ENCODE measurements around the gene CLEC19A.

The CLEC19A gene

DNA sequence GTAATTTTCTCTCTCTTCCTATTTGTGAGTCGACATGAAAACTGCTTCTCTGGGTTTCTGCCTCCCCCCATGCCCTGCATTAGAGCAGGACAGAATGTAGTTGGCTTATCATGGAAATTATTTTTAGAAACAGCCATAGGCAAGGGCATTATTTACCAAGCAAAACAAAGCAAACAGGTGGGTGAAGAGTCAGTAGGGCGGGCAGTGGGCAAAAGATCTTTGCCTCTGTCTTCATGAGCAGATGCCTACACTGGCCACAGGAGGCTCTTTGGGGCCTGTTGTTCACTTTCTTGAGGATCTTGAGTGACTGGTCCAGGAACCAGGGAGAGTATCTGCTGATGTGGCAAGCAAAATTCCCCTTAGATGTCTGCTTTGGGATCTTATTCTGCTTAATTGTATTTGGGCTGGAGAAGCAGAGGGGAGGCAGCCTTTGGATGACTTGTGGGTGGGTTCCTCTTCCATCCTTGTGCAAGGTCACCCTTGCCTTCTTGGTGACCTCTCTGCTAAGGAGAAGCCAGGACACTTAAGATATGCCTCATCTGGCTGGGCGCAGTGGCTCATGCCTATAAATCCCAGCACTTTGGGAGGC, 42.5 kb upstream of the CLEC19A start:
- no peak for ATAC-seq

DNA sequence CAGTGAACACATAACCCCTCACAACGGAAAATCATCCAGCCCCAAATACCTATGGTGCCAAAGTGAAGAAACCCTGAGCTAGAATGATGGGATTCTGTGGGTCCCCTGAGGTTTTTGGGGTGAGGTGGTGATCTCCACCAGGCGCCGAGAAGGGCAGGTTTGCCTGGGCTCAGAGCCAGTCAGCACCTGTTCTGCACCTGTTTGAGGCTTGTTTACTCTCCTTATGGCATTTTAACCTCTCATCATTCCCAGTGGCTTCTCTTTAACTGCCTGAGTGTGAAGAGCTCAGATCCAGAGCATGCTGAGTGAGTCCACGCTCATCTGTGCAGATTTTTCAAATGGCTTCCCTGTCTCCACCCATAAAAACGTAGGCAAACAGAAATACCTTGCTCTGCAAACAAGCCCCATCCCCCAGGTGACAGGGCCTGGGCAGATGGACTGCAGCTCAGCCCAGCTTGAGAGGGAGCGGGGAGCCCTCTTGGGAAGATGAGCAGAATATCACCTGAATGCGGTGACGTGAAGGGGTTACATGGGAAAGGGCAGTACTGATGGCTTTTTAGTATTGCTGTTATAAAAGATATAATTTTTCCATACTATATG, 40.1 kb upstream of the CLEC19A start:
- TF ChIP-seq ZFP30 (CRISPR knock-in tag; IDR thresholded peaks at IDR 0.05) (no peak), ZNF565 (CRISPR knock-in tag; conservative IDR thresholded peaks at IDR 0.05; ENCODE audit: low read depth) (no peak), ISL1 (CRISPR knock-in tag; IDR thresholded peaks at IDR 0.05) (no peak), RARB (CRISPR knock-in tag; IDR thresholded peaks at IDR 0.05) (no peak), SNAI2 (CRISPR knock-in tag; IDR thresholded peaks at IDR 0.05) (no peak), BACH2 (CRISPR knock-in tag; IDR thresholded peaks at IDR 0.05; ENCODE audit: borderline replicate concordance) (no peak), ARNTL (CRISPR knock-in tag; IDR thresholded peaks at IDR 0.05; ENCODE audit: borderline replicate concordance, low read depth) (no peak), ESRRG (CRISPR knock-in tag; IDR thresholded peaks at IDR 0.05) (no peak), ZC3H10 (CRISPR knock-in tag; IDR thresholded peaks at IDR 0.05) (no peak), ZFP3 (CRISPR knock-in tag; IDR thresholded peaks at IDR 0.05) (no peak), ZNF8 (CRISPR knock-in tag; IDR thresholded peaks at IDR 0.05) (no peak)
- TF ChIP-seq, protein P1, sequence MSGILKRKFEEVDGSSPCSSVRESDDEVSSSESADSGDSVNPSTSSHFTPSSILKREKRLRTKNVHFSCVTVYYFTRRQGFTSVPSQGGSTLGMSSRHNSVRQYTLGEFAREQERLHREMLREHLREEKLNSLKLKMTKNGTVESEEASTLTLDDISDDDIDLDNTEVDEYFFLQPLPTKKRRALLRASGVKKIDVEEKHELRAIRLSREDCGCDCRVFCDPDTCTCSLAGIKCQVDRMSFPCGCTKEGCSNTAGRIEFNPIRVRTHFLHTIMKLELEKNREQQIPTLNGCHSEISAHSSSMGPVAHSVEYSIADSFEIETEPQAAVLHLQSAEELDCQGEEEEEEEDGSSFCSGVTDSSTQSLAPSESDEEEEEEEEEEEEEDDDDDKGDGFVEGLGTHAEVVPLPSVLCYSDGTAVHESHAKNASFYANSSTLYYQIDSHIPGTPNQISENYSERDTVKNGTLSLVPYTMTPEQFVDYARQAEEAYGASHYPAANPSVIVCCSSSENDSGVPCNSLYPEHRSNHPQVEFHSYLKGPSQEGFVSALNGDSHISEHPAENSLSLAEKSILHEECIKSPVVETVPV (CRISPR knock-in tag; IDR thresholded peaks at IDR 0.05): no peak
- TF ChIP-seq, protein P2, sequence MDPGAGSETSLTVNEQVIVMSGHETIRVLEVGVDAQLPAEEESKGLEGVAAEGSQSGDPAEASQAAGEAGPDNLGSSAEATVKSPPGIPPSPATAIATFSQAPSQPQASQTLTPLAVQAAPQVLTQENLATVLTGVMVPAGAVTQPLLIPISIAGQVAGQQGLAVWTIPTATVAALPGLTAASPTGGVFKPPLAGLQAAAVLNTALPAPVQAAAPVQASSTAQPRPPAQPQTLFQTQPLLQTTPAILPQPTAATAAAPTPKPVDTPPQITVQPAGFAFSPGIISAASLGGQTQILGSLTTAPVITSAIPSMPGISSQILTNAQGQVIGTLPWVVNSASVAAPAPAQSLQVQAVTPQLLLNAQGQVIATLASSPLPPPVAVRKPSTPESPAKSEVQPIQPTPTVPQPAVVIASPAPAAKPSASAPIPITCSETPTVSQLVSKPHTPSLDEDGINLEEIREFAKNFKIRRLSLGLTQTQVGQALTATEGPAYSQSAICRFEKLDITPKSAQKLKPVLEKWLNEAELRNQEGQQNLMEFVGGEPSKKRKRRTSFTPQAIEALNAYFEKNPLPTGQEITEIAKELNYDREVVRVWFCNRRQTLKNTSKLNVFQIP (CRISPR knock-in tag; IDR thresholded peaks at IDR 0.05; ENCODE audit: borderline replicate concordance, low read depth): no peak
- TF ChIP-seq, protein P3, sequence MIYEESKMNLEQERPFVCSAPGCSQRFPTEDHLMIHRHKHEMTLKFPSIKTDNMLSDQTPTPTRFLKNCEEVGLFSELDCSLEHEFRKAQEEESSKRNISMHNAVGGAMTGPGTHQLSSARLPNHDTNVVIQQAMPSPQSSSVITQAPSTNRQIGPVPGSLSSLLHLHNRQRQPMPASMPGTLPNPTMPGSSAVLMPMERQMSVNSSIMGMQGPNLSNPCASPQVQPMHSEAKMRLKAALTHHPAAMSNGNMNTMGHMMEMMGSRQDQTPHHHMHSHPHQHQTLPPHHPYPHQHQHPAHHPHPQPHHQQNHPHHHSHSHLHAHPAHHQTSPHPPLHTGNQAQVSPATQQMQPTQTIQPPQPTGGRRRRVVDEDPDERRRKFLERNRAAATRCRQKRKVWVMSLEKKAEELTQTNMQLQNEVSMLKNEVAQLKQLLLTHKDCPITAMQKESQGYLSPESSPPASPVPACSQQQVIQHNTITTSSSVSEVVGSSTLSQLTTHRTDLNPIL (CRISPR knock-in tag; IDR thresholded peaks at IDR 0.05; ENCODE audit: low read depth): no peak

More for the DNA sequence above, 42.5 kb upstream of the CLEC19A start:
- no peak for TF ChIP-seq GLIS3 (CRISPR knock-in tag; IDR thresholded peaks at IDR 0.05)
- TF ChIP-seq ARNTL (CRISPR knock-in tag; IDR thresholded peaks at IDR 0.05; ENCODE audit: borderline replicate concordance, low read depth): no peak
- TF ChIP-seq, protein P4, sequence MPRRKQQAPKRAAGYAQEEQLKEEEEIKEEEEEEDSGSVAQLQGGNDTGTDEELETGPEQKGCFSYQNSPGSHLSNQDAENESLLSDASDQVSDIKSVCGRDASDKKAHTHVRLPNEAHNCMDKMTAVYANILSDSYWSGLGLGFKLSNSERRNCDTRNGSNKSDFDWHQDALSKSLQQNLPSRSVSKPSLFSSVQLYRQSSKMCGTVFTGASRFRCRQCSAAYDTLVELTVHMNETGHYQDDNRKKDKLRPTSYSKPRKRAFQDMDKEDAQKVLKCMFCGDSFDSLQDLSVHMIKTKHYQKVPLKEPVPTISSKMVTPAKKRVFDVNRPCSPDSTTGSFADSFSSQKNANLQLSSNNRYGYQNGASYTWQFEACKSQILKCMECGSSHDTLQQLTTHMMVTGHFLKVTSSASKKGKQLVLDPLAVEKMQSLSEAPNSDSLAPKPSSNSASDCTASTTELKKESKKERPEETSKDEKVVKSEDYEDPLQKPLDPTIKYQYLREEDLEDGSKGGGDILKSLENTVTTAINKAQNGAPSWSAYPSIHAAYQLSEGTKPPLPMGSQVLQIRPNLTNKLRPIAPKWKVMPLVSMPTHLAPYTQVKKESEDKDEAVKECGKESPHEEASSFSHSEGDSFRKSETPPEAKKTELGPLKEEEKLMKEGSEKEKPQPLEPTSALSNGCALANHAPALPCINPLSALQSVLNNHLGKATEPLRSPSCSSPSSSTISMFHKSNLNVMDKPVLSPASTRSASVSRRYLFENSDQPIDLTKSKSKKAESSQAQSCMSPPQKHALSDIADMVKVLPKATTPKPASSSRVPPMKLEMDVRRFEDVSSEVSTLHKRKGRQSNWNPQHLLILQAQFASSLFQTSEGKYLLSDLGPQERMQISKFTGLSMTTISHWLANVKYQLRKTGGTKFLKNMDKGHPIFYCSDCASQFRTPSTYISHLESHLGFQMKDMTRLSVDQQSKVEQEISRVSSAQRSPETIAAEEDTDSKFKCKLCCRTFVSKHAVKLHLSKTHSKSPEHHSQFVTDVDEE (CRISPR knock-in tag; IDR thresholded peaks at IDR 0.05): no peak
- no peak for TF ChIP-seq OSR1 (CRISPR knock-in tag; IDR thresholded peaks at IDR 0.05)

DNA sequence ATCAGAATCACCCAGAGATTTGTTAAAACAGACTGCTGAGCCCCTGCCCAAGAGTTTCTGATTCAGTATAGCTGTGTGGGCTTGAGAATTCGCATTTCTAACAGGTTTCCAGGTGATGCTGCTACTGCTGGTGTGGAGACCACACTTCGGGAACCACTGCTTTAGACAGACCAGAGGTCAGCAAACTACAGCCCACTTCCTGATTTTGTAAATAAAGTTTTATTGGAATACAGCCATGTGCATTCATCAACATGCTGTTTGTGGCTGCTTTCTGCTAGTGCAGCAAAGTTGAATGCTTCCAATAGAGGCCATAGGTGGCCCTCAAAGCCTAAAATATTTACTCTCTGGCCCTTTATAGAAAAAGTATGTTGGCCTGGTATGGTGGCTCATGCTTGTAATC, 32.6 kb upstream of the CLEC19A start:
- TF ChIP-seq ZC3H10 (CRISPR knock-in tag; IDR thresholded peaks at IDR 0.05) (no peak), TCF4 (CRISPR knock-in tag; IDR thresholded peaks at IDR 0.05; ENCODE audit: borderline replicate concordance) (no peak), ARNTL (CRISPR knock-in tag; IDR thresholded peaks at IDR 0.05; ENCODE audit: borderline replicate concordance, low read depth) (no peak), BACH2 (CRISPR knock-in tag; IDR thresholded peaks at IDR 0.05; ENCODE audit: borderline replicate concordance) (no peak), ZFP30 (CRISPR knock-in tag; IDR thresholded peaks at IDR 0.05) (no peak), SNAI2 (CRISPR knock-in tag; IDR thresholded peaks at IDR 0.05) (no peak), GLIS3 (CRISPR knock-in tag; IDR thresholded peaks at IDR 0.05) (no peak), CSDC2 (CRISPR knock-in tag; IDR thresholded peaks at IDR 0.05) (no peak), OSR1 (CRISPR knock-in tag; IDR thresholded peaks at IDR 0.05) (no peak), ESRRG (CRISPR knock-in tag; IDR thresholded peaks at IDR 0.05) (no peak), TOX (CRISPR knock-in tag; IDR thresholded peaks at IDR 0.05; ENCODE audit: borderline replicate concordance) (no peak), RARB (CRISPR knock-in tag; IDR thresholded peaks at IDR 0.05) (no peak)
- TF ChIP-seq, protein P1 (CRISPR knock-in tag; IDR thresholded peaks at IDR 0.05): no peak
- TF ChIP-seq, protein P5, sequence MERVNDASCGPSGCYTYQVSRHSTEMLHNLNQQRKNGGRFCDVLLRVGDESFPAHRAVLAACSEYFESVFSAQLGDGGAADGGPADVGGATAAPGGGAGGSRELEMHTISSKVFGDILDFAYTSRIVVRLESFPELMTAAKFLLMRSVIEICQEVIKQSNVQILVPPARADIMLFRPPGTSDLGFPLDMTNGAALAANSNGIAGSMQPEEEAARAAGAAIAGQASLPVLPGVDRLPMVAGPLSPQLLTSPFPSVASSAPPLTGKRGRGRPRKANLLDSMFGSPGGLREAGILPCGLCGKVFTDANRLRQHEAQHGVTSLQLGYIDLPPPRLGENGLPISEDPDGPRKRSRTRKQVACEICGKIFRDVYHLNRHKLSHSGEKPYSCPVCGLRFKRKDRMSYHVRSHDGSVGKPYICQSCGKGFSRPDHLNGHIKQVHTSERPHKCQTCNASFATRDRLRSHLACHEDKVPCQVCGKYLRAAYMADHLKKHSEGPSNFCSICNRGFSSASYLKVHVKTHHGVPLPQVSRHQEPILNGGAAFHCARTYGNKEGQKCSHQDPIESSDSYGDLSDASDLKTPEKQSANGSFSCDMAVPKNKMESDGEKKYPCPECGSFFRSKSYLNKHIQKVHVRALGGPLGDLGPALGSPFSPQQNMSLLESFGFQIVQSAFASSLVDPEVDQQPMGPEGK (CRISPR knock-in tag; IDR thresholded peaks at IDR 0.05; ENCODE audit: borderline replicate concordance): no peak
- TF ChIP-seq, protein P2 (CRISPR knock-in tag; IDR thresholded peaks at IDR 0.05; ENCODE audit: borderline replicate concordance, low read depth): no peak
- TF ChIP-seq, protein P3 (CRISPR knock-in tag; IDR thresholded peaks at IDR 0.05; ENCODE audit: low read depth): no peak
- ATAC-seq: no peak

More for the DNA sequence above, 40.1 kb upstream of the CLEC19A start:
- no peak for ATAC-seq

Measured in SK-N-SH treated with all-trans-retinoic acid at 6 μM for 48 hours (cell line).